ENCODE data around the gene S1PR3.
"Not testable (repeated sequence)": the region's sequence is repeated elsewhere in the genome, so short reads cannot be mapped to it uniquely, and the experiment has no call there.

Gene S1PR3

DNA sequence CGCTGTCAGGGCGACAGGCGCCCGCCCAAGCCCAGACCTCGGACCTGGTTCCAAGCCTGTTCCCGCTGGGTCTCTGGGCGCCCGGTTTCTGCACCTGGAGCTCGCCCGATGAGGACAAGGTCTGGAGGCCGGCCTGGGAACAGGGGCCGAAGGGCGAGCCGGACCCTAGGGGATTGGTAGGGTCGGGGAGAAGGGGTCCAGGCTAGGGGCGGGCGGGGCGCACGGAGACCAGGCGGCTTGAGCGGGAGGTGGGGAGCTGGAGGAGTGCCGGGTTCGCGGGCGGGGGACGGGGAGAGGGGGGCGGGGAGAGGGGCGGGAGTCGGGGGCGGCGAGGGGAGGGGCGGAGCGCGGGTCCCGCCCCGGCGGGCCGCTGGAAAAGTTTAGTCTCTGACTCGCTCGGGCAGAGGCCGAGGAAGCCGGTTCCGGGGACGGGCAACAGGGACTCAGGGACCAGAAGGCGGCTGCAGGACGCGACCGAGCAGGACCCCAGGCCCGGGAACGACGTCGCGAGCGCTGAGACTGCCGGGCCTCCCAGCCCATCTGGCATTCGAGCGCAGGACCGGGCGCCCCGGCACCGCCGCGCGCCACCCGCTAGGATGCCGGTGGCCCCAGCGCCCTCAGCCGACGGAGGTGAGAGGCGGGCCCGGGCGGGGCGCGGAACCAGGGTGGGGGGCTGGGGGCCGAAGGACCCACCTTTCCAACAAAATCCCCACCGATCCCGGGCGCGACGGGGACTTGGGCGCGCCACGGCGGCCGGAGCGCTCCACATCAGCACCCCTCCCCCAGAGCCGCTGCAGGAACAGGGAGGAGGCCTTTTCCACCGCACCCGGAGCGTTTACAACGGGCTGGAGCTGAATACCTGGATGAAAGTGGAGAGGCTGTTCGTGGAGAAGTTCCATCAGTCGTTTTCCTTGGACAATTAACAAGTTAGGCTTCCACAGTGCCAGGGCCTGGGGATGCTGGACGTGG is at the start of gene S1PR3:
Gene S1PR3 (plus strand): TSS at position 403 of the 969 bp plus-strand sequence. CDS start 9,733 bp downstream, outside the sequence.
- DNase-seq: no peak

- DNase-seq: not testable (repeated sequence)
These were observed 49.7 kb upstream of the S1PR3 start for GRCh38 chr9:88941586-88941985.

DNA sequence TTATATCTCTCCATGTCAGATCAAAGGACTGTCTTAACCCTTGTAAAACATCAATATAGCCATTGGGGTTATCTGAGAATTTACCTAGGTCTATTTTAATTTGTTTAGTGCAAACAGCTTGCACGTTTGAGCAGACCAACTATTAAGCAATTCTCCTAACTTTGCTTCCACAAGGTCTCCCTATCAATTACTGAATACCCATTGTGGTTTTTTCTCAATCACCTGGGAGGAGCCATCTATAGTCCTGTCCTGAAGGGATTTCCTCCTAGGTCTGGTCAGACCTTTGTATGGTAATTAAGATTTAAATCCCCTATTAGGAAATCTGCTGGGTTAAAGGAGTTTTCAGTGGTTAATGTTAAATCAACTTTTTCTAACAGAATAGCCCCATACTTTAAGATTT is 48.9 kb upstream of the S1PR3 start:
- no peak for DNase-seq

DNA sequence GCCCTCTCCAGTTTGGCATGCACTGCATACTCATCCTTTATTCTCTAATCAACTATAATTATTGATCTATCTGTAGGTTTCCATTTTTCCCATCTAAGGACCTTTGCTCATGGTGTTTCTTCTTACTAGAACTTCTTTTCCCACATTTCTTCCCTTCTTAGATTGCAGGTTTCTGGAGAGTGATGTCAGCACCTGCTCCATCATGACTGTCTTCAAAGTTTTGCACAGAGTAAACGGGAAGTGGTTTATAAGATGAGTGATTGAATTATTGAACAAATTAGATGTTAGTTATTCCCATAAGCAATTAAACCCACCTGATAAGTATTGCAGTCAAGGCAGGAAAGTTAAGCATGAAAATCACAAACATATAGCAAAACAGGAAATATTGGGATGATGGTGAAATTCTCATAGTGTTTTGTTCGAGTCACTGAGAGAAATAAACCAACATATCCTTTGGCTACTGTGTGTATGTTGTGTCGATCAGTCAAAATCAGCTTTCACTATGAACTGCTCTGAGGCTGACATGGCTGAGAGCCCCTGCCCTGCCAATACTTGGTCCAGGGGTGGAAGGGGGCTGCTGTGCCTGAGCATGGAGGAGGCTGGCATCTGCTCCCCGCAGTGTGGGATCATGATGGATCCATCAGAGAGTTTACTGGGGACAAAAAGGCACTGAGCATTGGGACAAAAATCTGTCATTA is 45.5 kb upstream of the S1PR3 start:
- DNase-seq: no peak

DNA sequence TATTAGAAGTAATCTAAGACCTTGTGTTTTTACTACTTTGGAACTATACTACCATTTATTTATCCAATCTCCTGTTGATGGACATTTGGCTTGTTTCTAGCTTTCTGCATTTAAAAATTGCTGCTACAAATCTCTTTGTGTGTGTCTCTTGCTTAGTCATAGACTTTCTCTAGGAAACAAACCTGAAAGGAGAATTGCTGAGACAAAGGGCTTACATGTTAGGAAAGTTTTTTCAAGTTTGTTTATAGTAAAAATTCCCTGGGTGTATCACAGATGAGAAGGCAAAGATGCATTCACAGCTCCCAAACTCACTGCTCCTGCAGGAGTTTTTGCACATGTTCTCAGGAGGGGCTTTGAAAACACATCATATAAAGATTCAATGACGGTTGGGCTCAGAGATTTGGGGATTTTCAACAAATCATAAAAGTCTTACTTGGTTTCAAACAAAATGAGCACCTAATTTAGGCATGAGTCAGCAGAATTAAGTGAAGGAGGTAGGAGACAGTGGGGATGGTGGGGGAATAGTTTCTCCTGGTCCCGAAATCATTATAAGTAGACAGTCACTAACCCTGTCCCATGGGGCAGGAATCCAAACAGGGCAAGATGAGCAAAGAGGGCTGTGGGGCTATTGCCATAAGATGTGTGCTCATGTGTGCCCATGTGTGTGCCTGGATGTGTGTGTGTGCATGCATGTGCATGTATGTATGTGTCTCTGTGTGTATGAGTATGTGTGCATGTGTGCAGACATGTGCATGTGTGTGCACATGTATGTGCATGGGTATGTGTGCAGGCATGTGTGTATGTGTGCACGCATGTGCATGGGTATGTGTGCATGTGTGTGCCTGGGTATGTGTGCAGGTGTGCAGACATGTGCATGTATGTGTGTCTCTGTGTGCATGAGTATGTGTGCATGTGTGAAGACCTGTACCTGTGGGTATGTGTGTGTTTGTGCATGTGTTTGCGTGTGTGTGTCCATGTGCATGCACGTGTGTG is 43.4 kb upstream of the S1PR3 start:
- no peak for DNase-seq

DNA sequence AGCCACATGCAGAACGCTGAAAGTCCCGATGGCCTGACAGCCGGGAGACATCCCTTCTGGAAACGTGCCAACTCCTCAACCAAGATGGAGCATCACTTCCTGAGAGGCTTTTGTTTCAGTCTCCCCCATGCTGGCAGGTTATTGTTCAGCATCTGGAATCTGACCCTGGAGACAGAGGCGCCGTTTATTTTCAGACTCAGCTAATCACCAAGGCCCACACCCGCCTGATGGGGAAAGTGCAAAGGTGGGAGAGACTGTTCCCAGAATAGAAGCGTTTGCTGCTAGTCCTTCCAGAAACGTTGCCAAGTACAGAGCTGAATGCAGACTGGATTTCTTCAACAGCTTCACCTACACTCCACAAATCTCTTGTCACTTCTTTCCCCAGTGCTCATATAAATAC is 41.8 kb upstream of the S1PR3 start:
- no peak for DNase-seq

GRCh38 chr9:88949961-88950340 is 41.3 kb upstream of the S1PR3 start:
- no peak for DNase-seq

- DNase-seq: no peak
These were observed 40.7 kb upstream of the S1PR3 start for GRCh38 chr9:88950341-88951154.

- no peak for DNase-seq
These were observed 40.1 kb upstream of the S1PR3 start for GRCh38 chr9:88951155-88951542.

- no peak for DNase-seq
These were observed 39.1 kb upstream of the S1PR3 start for GRCh38 chr9:88952086-88952615.

DNA sequence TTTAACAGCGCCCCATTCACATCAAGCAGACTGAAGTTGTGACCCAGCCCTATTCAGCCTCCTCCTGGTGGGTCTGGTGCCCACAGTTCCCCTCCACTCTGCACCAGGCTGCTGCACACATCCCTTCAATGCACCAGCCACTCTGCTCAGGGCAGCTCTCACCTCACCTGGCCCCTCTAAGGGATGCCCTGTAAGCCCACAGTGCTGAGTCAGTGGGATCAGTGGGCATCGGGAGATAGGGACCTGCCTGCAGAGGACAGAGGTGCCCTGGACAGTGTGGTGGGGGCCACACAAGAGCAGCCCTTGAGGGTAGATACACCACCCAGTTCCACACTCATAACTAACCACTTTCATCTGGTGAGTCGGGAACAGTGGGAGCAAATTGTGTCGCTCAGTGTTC is 38.3 kb upstream of the S1PR3 start:
- DNase-seq: no peak

GRCh38 chr9:88953381-88954029 is 37.8 kb upstream of the S1PR3 start:
- no peak for DNase-seq

DNA sequence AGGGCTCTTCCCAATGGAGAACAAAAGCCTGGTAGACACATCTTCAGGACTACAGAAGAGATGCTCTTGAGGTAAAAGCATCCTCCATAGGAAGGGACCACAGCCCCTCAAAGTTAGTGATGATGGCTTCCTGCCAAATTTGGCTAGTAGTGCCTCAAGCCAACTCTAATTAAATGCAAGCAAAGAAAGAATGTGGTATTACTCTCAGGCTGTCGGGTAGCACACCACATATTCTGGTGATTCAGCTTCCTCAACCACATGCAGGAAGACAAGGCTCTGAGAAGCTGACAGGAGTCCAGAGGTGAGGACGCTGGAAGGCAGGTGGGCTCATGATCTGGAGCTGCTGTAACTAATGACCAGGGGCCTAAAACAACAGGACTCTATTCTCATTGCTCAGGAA is 37.2 kb upstream of the S1PR3 start:
- DNase-seq: no peak

GRCh38 chr9:88957526-88957925 is 33.7 kb upstream of the S1PR3 start:
- no peak for DNase-seq

DNA sequence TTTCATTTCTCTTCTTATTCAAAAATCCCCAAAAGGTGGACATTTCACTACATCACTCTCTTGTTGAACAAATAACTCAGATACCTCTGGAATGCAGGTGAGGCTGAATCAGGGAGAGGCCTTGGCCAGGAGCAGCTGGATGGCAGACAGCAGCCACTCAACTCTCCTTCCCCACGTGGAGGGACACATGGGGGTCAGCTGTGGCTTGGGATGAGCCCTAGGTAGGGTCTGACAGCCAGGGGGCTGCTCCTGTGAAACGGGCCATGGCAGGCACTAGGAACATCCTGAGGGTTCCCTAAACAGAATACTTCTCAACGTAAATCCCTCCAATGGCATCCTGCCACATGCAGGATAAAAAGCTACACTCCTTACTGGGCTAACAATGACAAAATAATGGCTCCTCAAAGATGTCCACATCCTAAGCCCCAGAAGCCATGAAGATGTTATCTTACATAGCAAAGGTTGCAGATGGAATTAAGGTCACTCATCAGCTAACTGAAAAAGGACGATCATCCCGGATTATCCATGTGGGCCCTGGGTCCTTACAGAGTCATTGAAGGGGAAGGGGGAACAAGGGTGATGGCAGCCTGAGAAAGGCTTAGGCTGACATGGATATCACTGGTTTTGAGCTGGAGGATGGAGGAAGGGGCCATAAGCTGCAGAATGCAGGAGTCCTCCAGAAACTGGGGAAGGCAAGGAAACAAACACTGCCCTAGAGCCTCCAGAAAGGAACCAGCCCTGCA is 31.4 kb upstream of the S1PR3 start:
- DNase-seq: no peak

- DNase-seq: no peak
These were observed 30.6 kb upstream of the S1PR3 start for GRCh38 chr9:88960632-88961031.

DNA sequence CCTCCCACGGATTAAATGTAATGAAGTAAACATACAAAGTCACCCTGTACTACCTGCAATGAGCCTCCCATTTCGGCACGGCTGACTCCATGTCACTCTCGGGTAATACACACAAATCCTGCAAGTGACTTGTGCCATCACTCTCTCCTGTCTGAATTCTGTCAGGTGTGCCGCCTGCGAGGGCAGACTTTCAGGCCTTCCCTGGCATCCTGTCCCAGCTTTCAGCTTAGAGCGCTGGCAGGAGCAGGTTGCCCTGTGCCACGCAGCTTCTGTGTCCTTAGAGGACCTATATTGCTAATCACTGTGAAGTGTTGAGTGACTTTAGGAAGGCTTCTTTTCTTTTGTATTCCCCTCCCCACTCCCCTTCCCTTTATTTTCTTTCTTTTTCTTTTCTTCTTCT is 25.8 kb upstream of the S1PR3 start:
- no peak for DNase-seq

GRCh38 chr9:88966894-88967676 is 24.2 kb upstream of the S1PR3 start:
- DNase-seq: no peak

- DNase-seq: no peak
These were observed 22.5 kb upstream of the S1PR3 start for GRCh38 chr9:88968799-88969198.

All from NCI-H510A treated with DMSO at 0.1 percent for 48 hours (cell line).